Neutrophil (primary cell): Measurements from ENCODE around the gene TNFSF8.

Experiments
- H3K27ac ChIP-seq: fragments of 200-600 bp; sonication (generic); 2 replicates; pipeline ENCODE4 v1.5.1; 2016; ENCODE audit warnings: mild to moderate bottlenecking, moderate library complexity
- H3K27me3 ChIP-seq: fragments of 200-600 bp; sonication (generic); 2 replicates; pipeline ENCODE4 v1.6.0; 2016; ENCODE audit warnings: mild to moderate bottlenecking
- H3K36me3 ChIP-seq: fragments of 200-600 bp; sonication (generic); 2 replicates; pipeline ENCODE4 v1.5.1; 2017
- H3K4me1 ChIP-seq, 2 experiments: fragments of 200-600 bp in 1 of 2; sonication (generic) in 1 of 2; 1 replicate in 1 of 2; 2 replicates in 1 of 2; pipeline versions ENCODE4 v1.5.1 to v1.6.1; 2013 to 2016; ENCODE audit warnings: low read depth in 1 of 2, low read length in 1 of 2, mild to moderate bottlenecking in 1 of 2, moderate library complexity in 1 of 2; ENCODE audit not compliant: control insufficient read depth in 1 of 2, insufficient read depth in 1 of 2
- H3K4me3 ChIP-seq, 2 experiments: fragments of 200-600 bp in 1 of 2; sonication (generic) in 1 of 2; 1 replicate in 1 of 2; 2 replicates in 1 of 2; pipeline ENCODE4 v1.5.1; 2013 to 2016; ENCODE audit warnings: low read depth in 1 of 2, low read length in 1 of 2, mild to moderate bottlenecking in 1 of 2, moderate library complexity in 1 of 2
- H3K9me3 ChIP-seq: fragments of 200-600 bp; sonication (generic); 2 replicates; pipeline ENCODE4 v1.5.1; 2016
- CTCF ChIP-seq: fragments of 200-600 bp; sonication (generic); IDR thresholded peaks from 2 replicates; pipeline ENCODE4 v1.5.1; 2016; ENCODE audit warnings: antibody characterized with exemption

Gene TNFSF8

GRCh38 chr9:114869845-114870244 lies 60.5 kb downstream of the TNFSF8 start:
- Histone ChIP-seq H3K36me3 (no peaks in the 10 kb centered on the region), H3K27ac (no peak overlapping the region), H3K4me1 (no peaks in the 10 kb centered on the region), H3K27me3 (no peaks in the 10 kb centered on the region), H3K9me3 (no peaks in the 10 kb centered on the region), H3K4me3 (no peak overlapping the region)
- TF ChIP-seq CTCF, result no peak

- H3K27me3 ChIP-seq, result no peaks in the 10 kb centered on the region
- H3K4me3 ChIP-seq, result no peak overlapping the region
- TF ChIP-seq CTCF, result no peak
- no peaks in the 10 kb centered on the region for H3K36me3 ChIP-seq
- H3K9me3 ChIP-seq, result no peaks in the 10 kb centered on the region
- H3K4me1 ChIP-seq, result no peaks in the 10 kb centered on the region
- no peak overlapping the region for H3K27ac ChIP-seq
These were observed 61.0 kb downstream of the TNFSF8 start for GRCh38 chr9:114869378-114869777.

- Histone ChIP-seq H3K4me3 (no peak overlapping the region), H3K36me3 (no peaks in the 10 kb centered on the region), H3K27me3 (no peaks in the 10 kb centered on the region), H3K9me3 (no peaks in the 10 kb centered on the region), H3K4me1 (no peaks in the 10 kb centered on the region), H3K27ac (no peak overlapping the region)
- TF ChIP-seq CTCF, result no peak
These were observed 63.1 kb downstream of the TNFSF8 start for GRCh38 chr9:114867327-114867726.

- Histone ChIP-seq H3K27me3 (no peaks in the 10 kb centered on the region), H3K9me3 (no peaks in the 10 kb centered on the region), H3K4me1 (no peaks in the 10 kb centered on the region), H3K27ac (no peak overlapping the region), H3K4me3 (no peak overlapping the region), H3K36me3 (no peaks in the 10 kb centered on the region)
- TF ChIP-seq CTCF, result no peak
These were observed 65.9 kb downstream of the TNFSF8 start for GRCh38 chr9:114864471-114864870.

GRCh38 chr9:114861922-114862605 lies 68.3 kb downstream of the TNFSF8 start:
- Histone ChIP-seq H3K4me1 (no peaks in the 10 kb centered on the region), H3K9me3 (no peaks in the 10 kb centered on the region), H3K4me3 (no peak overlapping the region), H3K36me3 (no peaks in the 10 kb centered on the region), H3K27me3 (no peaks in the 10 kb centered on the region), H3K27ac (no peak overlapping the region)
- no peak for TF ChIP-seq CTCF

GRCh38 chr9:114861273-114861672 lies 69.1 kb downstream of the TNFSF8 start:
- Histone ChIP-seq H3K4me3 (no peak overlapping the region), H3K27me3 (no peaks in the 10 kb centered on the region), H3K27ac (no peak overlapping the region), H3K36me3 (no peaks in the 10 kb centered on the region), H3K4me1 (no peaks in the 10 kb centered on the region), H3K9me3 (no peaks in the 10 kb centered on the region)
- TF ChIP-seq CTCF, result no peak
